NCI-H226 (cell line): ENCODE measurements around the gene CDK6.
A peak's percentile ranks its signal among the peaks of the same experiment; 100 is the strongest.
"Not testable (repeated sequence)": the region's sequence is repeated elsewhere in the genome, so short reads cannot be mapped to it uniquely, and the experiment has no call there.

Experiments used
- DNase-seq: peaks from one replicate; pipeline ENCODE4 v3.0.0-alpha.2; 2015

Gene CDK6

GRCh38 chr7:92757311-92757910 is 79.0 kb downstream of the CDK6 start:
- DNase-seq, result not testable (repeated sequence)

- no peak for DNase-seq
Measured at GRCh38 chr7:92755680-92756079, 80.7 kb downstream of the CDK6 start.

GRCh38 chr7:92754919-92755581 is 81.3 kb downstream of the CDK6 start:
- no peak for DNase-seq

GRCh38 chr7:92753614-92754013 is 82.8 kb downstream of the CDK6 start:
- DNase-seq, result peak; percentile 57

GRCh38 chr7:92751902-92752901 is 84.2 kb downstream of the CDK6 start:
- peak; percentile 82 for DNase-seq

GRCh38 chr7:92750946-92751345 is 85.4 kb downstream of the CDK6 start:
- no peak for DNase-seq

GRCh38 chr7:92750447-92750839 is 85.9 kb downstream of the CDK6 start:
- DNase-seq, result no peak

GRCh38 chr7:92749832-92750446 is 86.4 kb downstream of the CDK6 start:
- no peak for DNase-seq

GRCh38 chr7:92749327-92749755 is 87.0 kb downstream of the CDK6 start:
- DNase-seq, result no peak

- no peak for DNase-seq
Measured at GRCh38 chr7:92748495-92748894, 87.9 kb downstream of the CDK6 start.

- DNase-seq, result peak; percentile 64
Measured at GRCh38 chr7:92747041-92747835, 89.1 kb downstream of the CDK6 start.

GRCh38 chr7:92745241-92745640 is 91.1 kb downstream of the CDK6 start:
- no peak for DNase-seq

GRCh38 chr7:92744180-92744579 is 92.2 kb downstream of the CDK6 start:
- DNase-seq, result not testable (repeated sequence)

GRCh38 chr7:92742186-92742585 is 94.2 kb downstream of the CDK6 start:
- no peak for DNase-seq

GRCh38 chr7:92740700-92741126 is 95.7 kb downstream of the CDK6 start:
- peak; percentile 88 for DNase-seq

GRCh38 chr7:92740134-92740533 is 96.2 kb downstream of the CDK6 start:
- no peak for DNase-seq

- no peak for DNase-seq
Measured at GRCh38 chr7:92739091-92739490, 97.3 kb downstream of the CDK6 start.

- no peak for DNase-seq
Measured at GRCh38 chr7:92737706-92738105, 98.7 kb downstream of the CDK6 start.

GRCh38 chr7:92736870-92737269 is 99.5 kb downstream of the CDK6 start:
- DNase-seq, result no peak

GRCh38 chr7:92735707-92736106 is 100.7 kb downstream of the CDK6 start:
- DNase-seq, result no peak

- no peak for DNase-seq
Measured at GRCh38 chr7:92732316-92733036, 103.9 kb downstream of the CDK6 start.
